AG04450 (cell line): ENCODE results near the gene FBN1. TPM values are rescaled to one million over a fixed set of nuclear protein-coding genes. Genes with fewer than 3 reads are reported as not detected.

Source experiments
- CTCF ChIA-PET: fragments of 300-600, 350-600 bp; formaldehyde crosslinking; extraction: SDS; loops from one replicate; lab custom pipeline; 2022; ENCODE audit warnings: antibody characterized with exemption, inconsistent platforms; lab: Charles Lee
- POLR2A ChIA-PET: fragments of 350-600 bp; formaldehyde crosslinking; extraction: SDS; loops from one replicate; lab custom pipeline; 2021; ENCODE audit warnings: antibody characterized with exemption, inconsistent platforms; lab: Yijun Ruan, JAX
- DNase-seq: peaks from one replicate; pipeline ENCODE4 v3.0.0-alpha.2; 2011; ENCODE audit warnings: low read depth, low spot score
- H3K27ac ChIP-seq: one replicate; pipeline ENCODE4 v1.5.1; 2012; ENCODE audit warnings: low read depth, low read length, control low read depth
- H3K27me3 ChIP-seq: one replicate; pipeline ENCODE4 v1.6.0; 2012; ENCODE audit warnings: low read length; ENCODE audit not compliant: control insufficient read depth, insufficient read depth
- H3K4me3 ChIP-seq: 2 replicates; pipeline ENCODE4 v1.5.1; 2011; ENCODE audit warnings: mild to moderate bottlenecking, low read depth, low read length, control low read depth
- H3K9me3 ChIP-seq: 2 replicates; pipeline ENCODE4 v1.5.1; 2012; ENCODE audit warnings: low read length; ENCODE audit not compliant: control insufficient read depth, insufficient read depth
- CTCF ChIP-seq: IDR thresholded peaks from 2 replicates; pipeline ENCODE4 v1.5.1; 2011; ENCODE audit warnings: low read depth, low read length, control low read depth, inconsistent platforms
- polyA plus RNA-seq: library from polyadenylated mRNA; depleted of rRNA; stranded (reverse); fragments of >200 nt; gene quantifications from 2 replicates; pipeline ENCODE4 v1.2.3, GENCODE V29; 2011

The FBN1 gene
- polyA plus RNA-seq, 1 experiment, result 530 TPM

- Histone ChIP-seq H3K4me3 (peak overlapping the region; percentile 90), H3K9me3 (no peaks in the 10 kb centered on the region), H3K27me3 (no peaks in the 10 kb centered on the region), H3K27ac (peak overlapping the region; percentile 69)
- POLR2A ChIA-PET, result interaction anchor here (0.6 to 1.7 kb wide), 12 partner anchors 15 to 286 kb away, joined by 3 to 6 read pairs (median 4); partner anchors contain the start of gene CEP152
- DNase-seq, result no peak
- CTCF ChIA-PET, result interaction anchor here (0.7 kb wide), 1 partner anchor 1076 kb away, joined by 3 read pairs; no protein-coding TSS in a partner anchor
- TF ChIP-seq CTCF, result no peak
Measured at GRCh38 chr15:48644827-48645557, 517 bp downstream of the FBN1 start.

- POLR2A ChIA-PET, result interaction anchor here (0.7 to 1.7 kb wide), 4 partner anchors 27 to 185 kb away, joined by 3 to 6 read pairs (median 4); partner anchors contain the start of gene CEP152
- H3K9me3 ChIP-seq, result no peaks in the 10 kb centered on the region
- DNase-seq, result no peak
- H3K4me3 ChIP-seq, result peak overlapping the region; percentile 90
- peak overlapping the region; percentile 69 for H3K27ac ChIP-seq
- no peaks in the 10 kb centered on the region for H3K27me3 ChIP-seq
- no peak for TF ChIP-seq CTCF
- CTCF ChIA-PET, result no interaction called here
Measured at GRCh38 chr15:48644467-48644826, 1.1 kb downstream of the FBN1 start.

GRCh38 chr15:48643776-48644466 is 1.6 kb downstream of the FBN1 start:
- peak overlapping the region; percentile 69 for H3K27ac ChIP-seq
- POLR2A ChIA-PET, result interaction anchor here (1.7 kb wide), 1 partner anchor 27 kb away, joined by 6 read pairs; no protein-coding TSS in a partner anchor
- DNase-seq, result no peak
- H3K27me3 ChIP-seq, result no peaks in the 10 kb centered on the region
- CTCF ChIA-PET, result no interaction called here
- TF ChIP-seq CTCF, result no peak
- no peaks in the 10 kb centered on the region for H3K9me3 ChIP-seq
- H3K4me3 ChIP-seq, result peak overlapping the region; percentile 90

DNA sequence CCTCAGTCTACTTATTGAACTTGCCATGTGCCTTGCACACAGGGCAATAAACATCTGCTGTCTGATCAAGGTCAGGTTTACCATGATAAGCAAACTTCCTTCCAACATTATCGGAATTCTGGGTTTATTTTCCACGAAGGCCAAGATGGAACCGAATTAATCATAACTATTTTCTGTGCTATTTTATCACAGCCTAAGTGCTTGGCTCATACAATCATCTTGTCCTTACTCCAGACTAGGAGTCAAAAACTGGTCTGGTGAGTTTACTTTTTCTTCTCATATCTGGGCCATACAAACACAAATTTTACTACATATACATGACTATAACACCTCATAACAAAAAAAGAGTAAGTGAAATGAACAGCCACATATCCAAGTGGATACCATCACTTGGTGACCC is 2.3 kb downstream of the FBN1 start:
- ChIA-PET CTCF (no interaction called here), POLR2A (no interaction called here)
- H3K9me3 ChIP-seq, result no peaks in the 10 kb centered on the region
- no peaks in the 10 kb centered on the region for H3K27me3 ChIP-seq
- DNase-seq, result no peak
- no peak overlapping the region for H3K27ac ChIP-seq
- peak overlapping the region; percentile 90 for H3K4me3 ChIP-seq
- TF ChIP-seq CTCF, result no peak

DNA sequence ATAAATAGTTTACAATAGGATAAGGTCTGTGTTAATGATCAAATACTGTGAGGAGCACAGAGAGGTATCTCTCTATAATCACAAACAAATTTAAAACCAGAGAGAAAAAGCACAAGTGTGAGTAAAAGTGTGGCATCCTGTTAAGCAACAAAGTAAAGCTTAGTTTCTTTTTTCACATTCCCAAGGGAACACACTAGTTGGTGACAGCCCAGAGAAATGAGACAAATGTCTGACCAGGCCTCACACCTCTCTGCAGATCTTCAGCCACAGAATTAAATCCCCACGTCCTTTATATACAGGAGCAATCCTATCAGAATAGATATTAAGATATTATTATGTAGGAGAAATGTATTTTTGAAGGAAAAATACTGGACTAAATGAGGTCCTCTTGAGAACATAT is 2.7 kb downstream of the FBN1 start:
- H3K4me3 ChIP-seq, result peak overlapping the region; percentile 90
- no peaks in the 10 kb centered on the region for H3K27me3 ChIP-seq
- TF ChIP-seq CTCF, result no peak
- no peak for DNase-seq
- H3K9me3 ChIP-seq, result no peaks in the 10 kb centered on the region
- H3K27ac ChIP-seq, result no peak overlapping the region
- ChIA-PET POLR2A (no interaction called here), CTCF (no interaction called here)
